ENCODE data around the gene GALNT5.

DNA sequence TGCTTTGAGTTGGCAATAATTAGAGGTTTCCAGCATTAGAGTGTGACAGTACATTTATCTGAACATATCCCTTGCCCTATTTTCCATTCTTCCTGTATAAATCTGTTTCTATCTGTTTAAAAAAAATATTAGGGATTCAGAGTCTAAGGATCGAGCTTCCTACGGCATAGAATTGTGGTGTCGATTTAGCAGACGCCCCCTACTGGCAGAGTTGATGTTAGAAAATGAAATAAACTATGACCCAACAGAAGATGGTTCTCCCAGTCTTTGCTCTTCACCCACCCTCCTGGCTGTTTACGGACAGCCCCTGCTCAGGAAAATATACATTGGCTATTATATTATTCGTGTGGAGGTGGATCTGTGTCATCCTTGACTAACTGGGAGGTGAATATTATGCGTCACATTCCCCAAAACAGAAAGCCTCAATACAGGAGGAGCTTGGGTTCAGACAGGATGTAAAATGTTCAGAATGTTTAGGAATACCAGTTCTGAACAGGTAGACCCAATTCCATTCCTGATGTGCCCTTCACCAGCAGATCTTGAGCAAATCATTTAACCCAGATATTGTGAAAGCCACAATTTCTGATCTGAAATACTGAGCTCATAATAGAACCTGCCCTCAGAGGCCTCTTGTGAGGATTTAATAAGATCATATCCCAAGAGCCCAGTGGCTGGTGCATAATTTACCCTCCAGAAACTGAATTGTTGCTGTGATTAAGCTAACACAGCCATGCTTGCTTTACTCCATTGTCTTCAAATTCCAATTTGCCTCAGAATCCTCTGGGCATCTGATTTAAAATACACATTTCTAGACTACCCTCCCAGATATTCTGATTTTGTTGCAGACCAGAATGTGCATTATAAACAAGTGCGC lies 78.9 kb downstream of the GALNT5 start:
- no peak for TF ChIP-seq EZH2phosphoT487 (IDR thresholded peaks at IDR 0.05)
- TF ChIP-seq, protein P1, sequence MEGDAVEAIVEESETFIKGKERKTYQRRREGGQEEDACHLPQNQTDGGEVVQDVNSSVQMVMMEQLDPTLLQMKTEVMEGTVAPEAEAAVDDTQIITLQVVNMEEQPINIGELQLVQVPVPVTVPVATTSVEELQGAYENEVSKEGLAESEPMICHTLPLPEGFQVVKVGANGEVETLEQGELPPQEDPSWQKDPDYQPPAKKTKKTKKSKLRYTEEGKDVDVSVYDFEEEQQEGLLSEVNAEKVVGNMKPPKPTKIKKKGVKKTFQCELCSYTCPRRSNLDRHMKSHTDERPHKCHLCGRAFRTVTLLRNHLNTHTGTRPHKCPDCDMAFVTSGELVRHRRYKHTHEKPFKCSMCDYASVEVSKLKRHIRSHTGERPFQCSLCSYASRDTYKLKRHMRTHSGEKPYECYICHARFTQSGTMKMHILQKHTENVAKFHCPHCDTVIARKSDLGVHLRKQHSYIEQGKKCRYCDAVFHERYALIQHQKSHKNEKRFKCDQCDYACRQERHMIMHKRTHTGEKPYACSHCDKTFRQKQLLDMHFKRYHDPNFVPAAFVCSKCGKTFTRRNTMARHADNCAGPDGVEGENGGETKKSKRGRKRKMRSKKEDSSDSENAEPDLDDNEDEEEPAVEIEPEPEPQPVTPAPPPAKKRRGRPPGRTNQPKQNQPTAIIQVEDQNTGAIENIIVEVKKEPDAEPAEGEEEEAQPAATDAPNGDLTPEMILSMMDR (IDR thresholded peaks at IDR 0.05) = peak; percentile 80
- no peak for TF ChIP-seq EZH2 (IDR thresholded peaks at IDR 0.05)
